WTC11 (cell line): ENCODE results near the gene MOV10L1. TPM values are rescaled to one million over a fixed set of nuclear protein-coding genes. Genes with fewer than 3 reads are reported as not detected.

Source experiments
- ATAC-seq: fragments of 200-7000 bp; cut with Tn5 transposase; 2 replicates; pipeline ENCODE4 v1.10.0; 2021; ENCODE audit warnings: mild to moderate bottlenecking, moderate library complexity
- CTCF ChIA-PET: fragments of 300-600 bp; sonication (Branson Sonifier 250); formaldehyde crosslinking; loops from one replicate; lab custom pipeline; 2021; ENCODE audit warnings: antibody characterized with exemption; lab: Charles Lee
- POLR2A ChIA-PET: fragments of 350-600 bp; sonication (Branson Sonifier 250); formaldehyde crosslinking; loops from one replicate; lab custom pipeline; 2021; ENCODE audit warnings: antibody characterized with exemption; lab: Charles Lee
- DNase-seq: peaks from one replicate; pipeline ENCODE4 v3.0.0; 2021; ENCODE audit warnings: low spot score
- H3K27ac Mint-ChIP-seq: 2 replicates; pipeline ENCODE4 v1.8.0; 2021; ENCODE audit warnings: mixed read lengths
- H3K27me3 Mint-ChIP-seq: 2 replicates; pipeline ENCODE4 v1.8.0; 2021; ENCODE audit warnings: low read depth, mild to moderate bottlenecking, moderate library complexity, mixed read lengths
- H3K36me3 Mint-ChIP-seq: 2 replicates; pipeline ENCODE4 v1.8.0; 2021; ENCODE audit warnings: mixed read lengths
- H3K4me1 Mint-ChIP-seq: 2 replicates; pipeline ENCODE4 v1.8.0; 2022; ENCODE audit warnings: mixed read lengths
- H3K4me3 Mint-ChIP-seq: 2 replicates; pipeline ENCODE4 v1.8.0; 2021; ENCODE audit warnings: mild to moderate bottlenecking, moderate library complexity, mixed read lengths
- H3K9me3 Mint-ChIP-seq: 2 replicates; pipeline ENCODE4 v1.8.0; 2021; ENCODE audit warnings: mixed read lengths
- AFF4 ChIP-seq: sonication (generic); formaldehyde crosslinking; IDR thresholded peaks from 2 replicates; pipeline ENCODE4 v1.8.1; 2023; ENCODE audit warnings: mild to moderate bottlenecking, missing genetic modification reagents, borderline replicate concordance
- ATF1 ChIP-seq: sonication (generic); formaldehyde crosslinking; IDR thresholded peaks from 2 replicates; pipeline ENCODE4 v1.8.1; 2023; ENCODE audit warnings: mild to moderate bottlenecking, moderate library complexity, missing genetic modification reagents
- ATF3 ChIP-seq: sonication (generic); formaldehyde crosslinking; conservative IDR thresholded peaks from 2 replicates; pipeline ENCODE4 v1.8.1; 2022; ENCODE audit warnings: mild to moderate bottlenecking, missing genetic modification reagents
- CBFB ChIP-seq: sonication (generic); formaldehyde crosslinking; IDR thresholded peaks from 2 replicates; pipeline ENCODE4 v1.8.1; 2022; ENCODE audit warnings: mild to moderate bottlenecking, low read depth, missing genetic modification reagents
- CDX4 ChIP-seq: fragments of 250-450 bp; sonication (Bioruptor Pico); IDR thresholded peaks from 2 replicates; pipeline ENCODE4 v1.9.0; 2021; ENCODE audit warnings: moderate library complexity, mild to moderate bottlenecking, inconsistent platforms, borderline replicate concordance
- ELF4 ChIP-seq: sonication (generic); formaldehyde crosslinking; IDR thresholded peaks from 2 replicates; pipeline ENCODE4 v1.8.1; 2022; ENCODE audit warnings: low read depth, mild to moderate bottlenecking, moderate library complexity, missing genetic modification reagents
- EMX1 ChIP-seq: fragments of 250-450 bp; sonication (Bioruptor Pico); IDR thresholded peaks from 2 replicates; pipeline ENCODE4 v1.8.0; 2021; ENCODE audit warnings: mild to moderate bottlenecking
- ERG ChIP-seq: fragments of 250-450 bp; sonication (Bioruptor Pico); IDR thresholded peaks from 2 replicates; pipeline ENCODE4 v1.8.0; 2021; ENCODE audit warnings: mild to moderate bottlenecking
- FOXK1 ChIP-seq: sonication (generic); formaldehyde crosslinking; IDR thresholded peaks from 2 replicates; pipeline ENCODE4 v1.8.0; 2022; ENCODE audit warnings: mild to moderate bottlenecking, moderate library complexity, missing genetic modification reagents
- JAZF1 ChIP-seq: fragments of 250-450 bp; sonication (Bioruptor Pico); IDR thresholded peaks from 2 replicates; pipeline ENCODE4 v1.9.0; 2021; ENCODE audit warnings: moderate library complexity, mild to moderate bottlenecking, inconsistent platforms
- MLX ChIP-seq: sonication (generic); formaldehyde crosslinking; IDR thresholded peaks from 2 replicates; pipeline ENCODE4 v1.8.1; 2023; ENCODE audit warnings: mild to moderate bottlenecking, missing genetic modification reagents, moderate library complexity
- MXD4 ChIP-seq: fragments of 250-450 bp; sonication (Bioruptor Pico); IDR thresholded peaks from 2 replicates; pipeline ENCODE4 v1.8.0; 2021; ENCODE audit warnings: mild to moderate bottlenecking, moderate library complexity, borderline replicate concordance
- NFATC4 ChIP-seq: fragments of 250-450 bp; sonication (Bioruptor Pico); IDR thresholded peaks from 2 replicates; pipeline ENCODE4 v1.9.0; 2021; ENCODE audit warnings: mild to moderate bottlenecking
- NR2C2 ChIP-seq: sonication (generic); formaldehyde crosslinking; IDR thresholded peaks from 2 replicates; pipeline ENCODE4 v1.8.0; 2022; ENCODE audit warnings: mild to moderate bottlenecking, missing genetic modification reagents
- STAT6 ChIP-seq: sonication (generic); formaldehyde crosslinking; conservative IDR thresholded peaks from 2 replicates; pipeline ENCODE4 v1.8.1; 2023; ENCODE audit warnings: mild to moderate bottlenecking, low read depth, missing genetic modification reagents, moderate library complexity
- TEAD4 ChIP-seq: sonication (generic); formaldehyde crosslinking; IDR thresholded peaks from 2 replicates; pipeline ENCODE4 v1.8.0; 2022; ENCODE audit warnings: mild to moderate bottlenecking, missing genetic modification reagents
- TP53 ChIP-seq: sonication (generic); formaldehyde crosslinking; IDR thresholded peaks from 2 replicates; pipeline ENCODE4 v1.8.1; 2023; ENCODE audit warnings: mild to moderate bottlenecking, missing genetic modification reagents
- USF1 ChIP-seq: sonication (generic); formaldehyde crosslinking; IDR thresholded peaks from 2 replicates; pipeline ENCODE4 v1.8.0; 2022; ENCODE audit warnings: mild to moderate bottlenecking, missing genetic modification reagents
- ZBTB21 ChIP-seq: sonication (generic); formaldehyde crosslinking; IDR thresholded peaks from 2 replicates; pipeline ENCODE4 v1.8.1; 2023; ENCODE audit warnings: mild to moderate bottlenecking, missing genetic modification reagents, borderline replicate concordance
- ZNF425 ChIP-seq: fragments of 250-450 bp; sonication (Bioruptor Pico); conservative IDR thresholded peaks from 2 replicates; pipeline ENCODE4 v1.9.0; 2021; ENCODE audit warnings: mild to moderate bottlenecking
- total RNA-seq: library from RNA; stranded (reverse); gene quantifications from 3 replicates; pipeline ENCODE4 v1.2.3, GENCODE V29; 2021
- TF ChIP-seq, protein P1 (sequence below): sonication (generic); formaldehyde crosslinking; IDR thresholded peaks from 2 replicates; pipeline ENCODE4 v1.8.1; 2023; ENCODE audit warnings: mild to moderate bottlenecking, missing genetic modification reagents

MOV10L1 gene
- total RNA-seq, 1 experiment from 2014 or later = not detected

DNA sequence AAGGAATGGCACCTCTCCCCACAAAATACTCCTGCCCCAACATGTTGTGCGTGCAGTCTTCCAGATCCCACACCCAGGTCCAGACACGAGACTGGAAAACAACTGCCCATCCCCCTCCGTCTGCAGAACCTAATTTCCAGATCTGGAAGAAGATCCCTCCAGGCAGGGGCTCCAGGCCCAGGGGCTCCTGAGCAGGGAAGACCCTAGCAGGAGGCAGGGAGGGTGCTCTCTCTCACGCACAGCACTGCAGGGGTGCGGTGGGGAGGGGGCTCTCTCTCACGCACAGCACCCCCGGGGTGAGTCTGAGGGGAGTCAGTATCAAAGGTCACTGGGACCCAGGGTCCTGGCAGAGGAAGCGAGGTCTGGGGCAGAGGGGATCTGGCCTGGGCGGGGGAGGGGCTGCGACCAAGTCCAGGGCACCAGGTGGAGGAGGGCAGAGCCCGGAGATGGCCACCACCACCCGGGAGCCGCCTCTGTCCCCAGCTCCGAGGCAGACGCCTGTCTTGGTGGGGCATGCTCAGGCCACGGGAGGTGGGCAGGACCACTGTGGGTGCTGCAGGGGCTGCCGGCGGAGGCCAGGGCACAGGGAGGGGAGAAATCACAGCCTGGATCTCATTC is 6.2 kb upstream of the MOV10L1 start (continued):
- TF ChIP-seq AFF4 (CRISPR knock-in tag) (no peak), ELF4 (CRISPR knock-in tag) (no peak), ZBTB21 (no peak), ATF1 (no peak), MXD4 (CRISPR knock-in tag) (no peak), STAT6 (no peak), TP53 (CRISPR knock-in tag) (no peak), USF1 (CRISPR knock-in tag) (no peak), CDX4 (no peak), EMX1 (CRISPR knock-in tag) (no peak)
- TF ChIP-seq, protein P1, sequence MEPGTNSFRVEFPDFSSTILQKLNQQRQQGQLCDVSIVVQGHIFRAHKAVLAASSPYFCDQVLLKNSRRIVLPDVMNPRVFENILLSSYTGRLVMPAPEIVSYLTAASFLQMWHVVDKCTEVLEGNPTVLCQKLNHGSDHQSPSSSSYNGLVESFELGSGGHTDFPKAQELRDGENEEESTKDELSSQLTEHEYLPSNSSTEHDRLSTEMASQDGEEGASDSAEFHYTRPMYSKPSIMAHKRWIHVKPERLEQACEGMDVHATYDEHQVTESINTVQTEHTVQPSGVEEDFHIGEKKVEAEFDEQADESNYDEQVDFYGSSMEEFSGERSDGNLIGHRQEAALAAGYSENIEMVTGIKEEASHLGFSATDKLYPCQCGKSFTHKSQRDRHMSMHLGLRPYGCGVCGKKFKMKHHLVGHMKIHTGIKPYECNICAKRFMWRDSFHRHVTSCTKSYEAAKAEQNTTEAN (CRISPR knock-in tag) = no peak

DNA sequence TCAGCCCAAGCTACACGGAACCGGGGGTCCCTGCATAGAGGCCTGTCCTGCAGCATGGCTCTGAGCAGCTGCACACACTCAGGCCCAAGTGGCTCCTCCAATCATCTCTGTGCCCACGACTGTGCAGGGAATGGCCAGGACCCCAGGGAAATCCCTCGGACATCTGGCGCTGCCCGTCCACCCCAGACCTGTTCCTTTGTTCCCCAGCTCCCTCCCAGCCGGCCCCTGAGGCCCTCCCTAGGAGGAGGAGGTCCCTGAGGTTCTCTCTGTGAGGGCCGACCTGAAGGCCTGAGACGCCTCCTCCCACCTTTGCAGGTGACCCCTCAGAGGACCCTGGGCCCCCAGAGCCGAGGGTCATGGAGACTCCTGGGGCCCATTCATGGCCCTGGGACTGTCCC is 5.7 kb upstream of the MOV10L1 start:
- no peak for DNase-seq
- no peak for ATAC-seq
- CTCF ChIA-PET = interaction anchor here (0.6 to 3.4 kb wide), 5 partner anchors 25 to 153 kb away, joined by 3 to 16 read pairs (median 11); no protein-coding TSS in a partner anchor
- TF ChIP-seq TEAD4 (CRISPR knock-in tag) (no peak), NR2C2 (CRISPR knock-in tag) (no peak), MLX (CRISPR knock-in tag) (no peak), TP53 (CRISPR knock-in tag) (no peak), ERG (no peak), JAZF1 (CRISPR knock-in tag) (no peak), CBFB (no peak), ATF3 (CRISPR knock-in tag) (no peak), FOXK1 (CRISPR knock-in tag) (no peak), NFATC4 (no peak), ZNF425 (no peak)
- TF ChIP-seq, protein P1 (CRISPR knock-in tag) = no peak

More for the DNA sequence above, 5.7 kb upstream of the MOV10L1 start:
- POLR2A ChIA-PET = no interaction called here
- Mint-ChIP-seq H3K27me3 (peaks cover 8% of the 10 kb centered on the region; the same call in 1 of the 2 replicates), H3K36me3 (no peaks in the 10 kb centered on the region), H3K4me3 (no peak overlapping the region), H3K4me1 (no peaks in the 10 kb centered on the region; the same call in 1 of the 2 replicates), H3K9me3 (peaks cover 12% of the 10 kb centered on the region), H3K27ac (no peak overlapping the region)
